T follicular helper cell (primary cell): ENCODE results near the gene APLP1.
"Not testable (repeated sequence)": the region's sequence is repeated elsewhere in the genome, so short reads cannot be mapped to it uniquely, and the experiment has no call there.

ENCODE experiments used
- DNase-seq: peaks from one replicate; pipeline ENCODE4 v3.0.0-alpha.2; 2020; ENCODE audit warnings: low read depth

Gene APLP1

GRCh38 chr19:35882114-35882832 is 13.9 kb downstream of the APLP1 start:
- peak; percentile 20 for DNase-seq

DNA sequence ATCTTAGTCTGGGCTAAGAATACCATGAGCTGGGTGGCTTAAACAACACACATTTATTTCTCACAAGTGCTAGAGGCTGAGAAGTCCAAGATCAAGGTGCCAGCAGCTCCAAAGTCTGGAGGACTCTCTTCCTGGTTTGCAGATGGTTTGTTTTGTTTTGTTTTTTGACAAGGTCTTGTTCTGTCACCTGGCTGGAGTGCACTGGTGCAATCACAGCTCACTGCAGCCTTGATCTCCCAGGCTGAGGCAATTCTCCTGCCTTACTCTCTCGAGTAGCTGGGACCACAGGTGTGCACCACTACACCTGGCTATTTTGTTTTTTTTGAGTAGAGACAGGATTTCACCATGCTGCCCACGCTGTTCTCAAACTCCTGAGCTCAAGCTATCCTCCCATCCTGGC is 15.5 kb downstream of the APLP1 start:
- no peak for DNase-seq

- DNase-seq, result no peak
Measured at GRCh38 chr19:35885225-35885738, 16.9 kb downstream of the APLP1 start.

GRCh38 chr19:35885904-35886303 is 17.5 kb downstream of the APLP1 start:
- no peak for DNase-seq

DNA sequence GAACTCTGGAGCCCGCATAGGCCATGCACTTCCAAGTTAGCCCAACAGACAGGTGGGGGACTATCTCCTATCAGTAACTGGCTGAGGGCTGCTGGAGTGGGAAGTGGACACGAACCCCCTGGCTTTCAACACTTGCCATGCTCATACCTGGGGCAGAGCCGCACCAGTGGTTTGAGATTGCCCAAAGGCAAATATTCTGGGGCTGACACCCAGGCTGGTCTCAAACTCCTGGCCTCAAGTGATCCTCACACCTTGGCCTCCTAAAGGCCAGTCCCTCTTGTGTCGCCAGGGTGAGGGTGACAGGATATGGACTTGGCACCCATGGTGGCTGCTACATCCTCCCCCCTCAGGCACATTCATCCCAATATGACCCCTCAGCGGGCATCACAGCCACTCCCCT is 18.8 kb downstream of the APLP1 start:
- no peak for DNase-seq

- DNase-seq, result no peak
Measured at GRCh38 chr19:35888398-35888797, 20.0 kb downstream of the APLP1 start.

- no peak for DNase-seq
Measured at GRCh38 chr19:35889370-35890112, 21.2 kb downstream of the APLP1 start.

GRCh38 chr19:35890113-35890650 is 21.8 kb downstream of the APLP1 start:
- no peak for DNase-seq

GRCh38 chr19:35891819-35892218 is 23.4 kb downstream of the APLP1 start:
- DNase-seq, result not testable (repeated sequence)

DNA sequence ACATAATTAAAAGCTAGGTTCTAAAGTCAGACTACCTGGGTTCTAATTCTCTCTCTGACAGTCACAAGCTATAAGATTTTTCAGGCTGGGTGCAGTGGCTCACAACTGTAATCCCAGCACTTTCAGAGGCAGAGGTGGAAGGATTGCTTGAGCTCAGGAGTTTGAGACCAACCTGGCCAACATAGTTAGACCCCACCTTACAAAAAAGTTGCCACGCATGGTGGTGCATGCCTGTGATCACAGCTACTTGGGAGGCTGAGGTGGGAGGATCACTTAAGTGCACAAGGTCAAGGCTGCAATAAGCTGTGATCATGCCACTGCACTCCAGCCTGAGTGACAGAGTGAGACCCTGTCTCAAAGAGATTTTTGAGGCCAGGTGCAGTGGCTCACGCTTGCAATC is 26.0 kb downstream of the APLP1 start:
- DNase-seq, result no peak

DNA sequence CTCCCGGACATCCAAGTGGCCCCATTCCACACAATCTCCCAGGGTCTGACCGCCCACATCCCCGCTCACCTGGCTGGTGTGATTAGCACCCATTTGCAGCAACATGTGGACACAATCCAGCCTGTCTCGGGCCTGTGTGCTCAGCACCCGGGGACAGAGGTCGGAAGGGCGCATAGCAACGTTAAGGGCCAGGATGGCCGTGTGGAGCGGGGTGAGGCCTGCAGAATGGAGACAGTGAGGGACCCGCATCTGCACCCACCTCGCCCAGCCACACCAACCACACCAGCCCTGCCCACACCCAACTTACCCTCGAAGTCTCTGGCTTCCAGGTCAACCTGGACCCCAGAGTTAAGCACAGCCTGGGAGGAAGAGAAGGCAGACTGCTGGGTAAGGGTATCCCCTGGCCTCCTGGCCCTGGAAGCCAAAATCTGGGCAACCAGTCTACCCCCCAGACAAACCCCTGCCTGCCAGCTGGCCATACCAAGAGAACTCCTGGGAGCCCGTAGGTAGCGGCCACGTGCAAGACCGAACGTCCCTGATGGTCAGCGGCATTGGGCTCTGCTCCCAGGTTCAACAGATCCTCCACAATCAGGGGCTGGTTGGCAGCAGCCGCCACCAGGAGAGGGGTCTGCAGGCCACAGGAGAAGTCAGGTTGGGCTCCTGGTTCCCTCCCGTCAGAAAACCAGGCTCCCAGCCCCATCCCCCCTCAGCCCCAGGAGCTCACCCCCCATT is 27.7 kb downstream of the APLP1 start:
- DNase-seq, result no peak

GRCh38 chr19:35896643-35897040 is 28.3 kb downstream of the APLP1 start:
- DNase-seq, result no peak

DNA sequence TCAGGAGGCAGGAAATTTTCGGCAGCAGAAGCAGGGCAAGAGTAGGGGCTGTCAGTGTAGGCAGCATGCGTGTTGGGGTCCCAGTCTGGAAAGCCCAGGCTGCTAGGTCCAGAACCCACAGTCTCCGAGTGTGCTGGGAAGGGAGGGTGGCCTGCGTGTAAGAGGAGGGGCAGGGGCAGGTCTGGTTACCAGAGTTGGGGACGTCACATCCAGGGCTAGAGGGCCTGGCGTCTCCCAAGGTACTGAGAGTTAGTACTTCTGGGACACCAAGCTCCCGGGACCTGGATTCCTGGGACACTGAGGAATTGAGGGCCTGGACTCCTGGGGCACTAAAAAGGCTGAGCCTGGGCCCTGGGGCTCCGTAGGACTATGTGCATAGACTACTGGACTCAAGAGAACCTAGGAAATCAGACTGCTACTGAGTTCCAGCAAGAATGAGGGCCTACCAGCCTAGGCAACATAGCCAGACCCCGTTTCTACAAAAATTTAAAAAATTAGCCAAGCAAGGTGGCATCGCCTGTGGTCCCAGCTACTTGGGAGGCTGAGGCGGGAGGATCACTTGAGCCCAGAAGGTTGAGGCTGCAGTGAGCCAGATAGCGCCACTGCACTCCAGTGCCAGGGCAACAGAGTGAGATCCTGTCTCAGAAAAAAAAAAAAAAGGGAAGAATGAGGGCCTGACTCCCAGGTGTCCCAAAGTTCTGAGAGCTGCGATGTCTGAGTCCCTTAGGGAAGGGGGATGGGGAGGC is 29.5 kb downstream of the APLP1 start:
- no peak for DNase-seq

DNA sequence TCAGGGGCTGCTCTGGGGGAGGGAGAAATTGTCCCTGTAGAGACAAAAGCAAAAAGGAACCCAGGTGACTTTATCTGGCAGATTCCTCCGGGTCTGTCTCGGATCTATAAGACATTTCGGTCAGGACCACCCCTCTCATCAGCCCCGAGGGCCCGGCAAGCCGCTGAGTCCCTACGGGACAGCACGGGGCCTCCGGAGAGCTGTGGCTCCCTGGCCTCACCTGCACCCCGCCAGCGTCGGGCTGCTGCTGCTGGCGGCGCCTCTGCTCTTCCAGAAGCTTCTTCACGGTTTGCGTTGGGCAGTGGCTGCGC is 30.1 kb downstream of the APLP1 start:
- no peak for DNase-seq

- peak; percentile 84 for DNase-seq
Measured at GRCh38 chr19:35899547-35900214, 31.3 kb downstream of the APLP1 start.

GRCh38 chr19:35901055-35901644 is 32.8 kb downstream of the APLP1 start:
- DNase-seq, result no peak

GRCh38 chr19:35901854-35902661 is 33.7 kb downstream of the APLP1 start, which contains the start of gene HCST:
HCST (plus strand) TSS chr19:35902529; CDS start chr19:35902594, 65 bp downstream.
- peak; percentile 47 for DNase-seq

DNA sequence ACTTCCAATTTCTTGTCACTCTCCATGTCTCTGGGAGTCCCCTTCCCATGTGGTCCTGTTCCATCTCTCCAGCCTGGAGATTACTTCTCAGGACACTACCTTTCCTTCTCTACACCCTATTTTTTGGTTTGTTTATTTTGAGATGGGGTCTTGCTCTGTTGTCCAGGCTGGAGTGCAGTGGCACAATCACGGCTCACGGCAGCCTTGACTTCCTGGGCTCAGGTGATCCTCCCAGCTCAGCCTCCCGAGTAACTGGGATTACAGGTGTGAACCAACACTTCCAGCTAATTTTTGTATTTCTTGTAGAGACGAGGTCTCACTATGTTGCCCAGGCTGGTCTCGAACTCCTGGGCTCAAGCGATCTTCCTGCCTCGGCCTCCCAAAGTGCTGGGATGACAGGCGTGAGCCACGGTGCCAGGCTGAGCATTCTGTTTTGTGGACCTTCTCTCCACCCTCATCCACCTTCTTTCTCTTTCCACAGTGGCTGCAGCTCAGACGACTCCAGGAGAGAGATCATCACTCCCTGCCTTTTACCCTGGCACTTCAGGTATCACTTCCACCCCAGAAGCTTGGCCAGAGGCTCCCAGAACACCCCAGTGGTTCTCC is 34.6 kb downstream of the APLP1 start:
- DNase-seq, result no peak

- DNase-seq, result peak; percentile 80
Measured at GRCh38 chr19:35903550-35904179, 35.3 kb downstream of the APLP1 start.
